GM18499 (cell line): ENCODE measurements around the gene ADAMTS7.
"Not testable (repeated sequence)": the region's sequence is repeated elsewhere in the genome, so short reads cannot be mapped to it uniquely, and the experiment has no call there.

ENCODE experiments used
- ATAC-seq: cut with Tn5 transposase; IDR thresholded peaks from one replicate; pipeline ENCODE4 v1.9.1; 2021; ENCODE audit warnings: moderate number of reproducible peaks; ENCODE audit not compliant: insufficient read depth, unreplicated experiment

ADAMTS7 gene

DNA sequence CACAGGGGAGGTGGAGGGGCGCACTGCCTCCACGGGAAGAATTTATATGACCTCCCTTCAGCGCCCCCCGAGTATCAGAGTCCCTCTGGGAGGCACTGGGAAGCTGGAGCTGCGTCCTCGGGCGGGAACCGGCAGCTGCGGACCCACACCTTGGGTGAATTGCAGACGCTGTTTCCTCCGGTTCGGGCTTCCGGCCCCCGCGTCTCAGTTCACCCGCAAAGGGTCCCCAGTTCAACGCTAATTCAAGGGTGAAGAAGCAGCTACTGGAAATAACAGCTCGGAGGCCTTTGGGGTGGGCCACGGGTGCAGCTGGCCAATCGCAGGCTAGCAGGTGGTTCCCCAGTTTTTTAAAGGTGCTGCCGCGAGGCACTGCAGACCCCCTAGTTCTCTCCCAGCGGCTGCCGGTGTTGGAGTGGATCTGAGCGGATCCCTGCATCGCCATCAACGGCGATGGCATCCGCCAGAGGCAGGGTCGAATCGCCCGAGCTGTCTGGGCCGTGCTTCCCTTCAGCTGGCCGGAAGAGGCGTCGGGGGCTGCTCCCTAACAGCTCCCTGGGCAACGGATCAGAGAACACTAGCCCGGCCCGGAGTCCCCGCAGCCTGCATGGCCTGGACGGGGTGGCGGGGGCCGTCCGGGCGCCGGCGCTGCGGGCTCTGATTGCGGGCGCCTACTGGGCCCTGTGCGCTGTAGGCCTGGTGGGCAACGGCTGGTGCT, 19.4 kb upstream of the ADAMTS7 start:
- no peak for ATAC-seq

DNA sequence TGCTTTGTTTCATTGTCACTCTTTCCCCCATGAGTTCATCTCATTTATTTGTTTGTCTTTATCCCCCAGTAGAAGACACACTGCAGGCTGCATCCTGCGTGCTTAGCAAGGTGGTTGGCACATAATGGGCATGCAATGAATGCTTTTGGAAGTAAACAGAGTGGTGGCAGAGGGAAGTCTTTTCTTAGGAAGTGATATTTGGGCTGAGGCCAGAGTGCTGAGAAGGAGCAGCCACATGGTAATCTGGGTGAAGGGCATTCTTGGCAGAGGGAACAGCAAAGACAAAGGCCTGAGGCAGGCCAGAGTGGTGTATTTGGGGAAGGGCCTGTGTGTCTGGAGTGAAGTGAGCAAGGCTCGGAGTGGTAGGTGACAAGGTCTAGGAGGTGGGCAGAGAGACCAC, 17.7 kb upstream of the ADAMTS7 start:
- ATAC-seq, result no peak

DNA sequence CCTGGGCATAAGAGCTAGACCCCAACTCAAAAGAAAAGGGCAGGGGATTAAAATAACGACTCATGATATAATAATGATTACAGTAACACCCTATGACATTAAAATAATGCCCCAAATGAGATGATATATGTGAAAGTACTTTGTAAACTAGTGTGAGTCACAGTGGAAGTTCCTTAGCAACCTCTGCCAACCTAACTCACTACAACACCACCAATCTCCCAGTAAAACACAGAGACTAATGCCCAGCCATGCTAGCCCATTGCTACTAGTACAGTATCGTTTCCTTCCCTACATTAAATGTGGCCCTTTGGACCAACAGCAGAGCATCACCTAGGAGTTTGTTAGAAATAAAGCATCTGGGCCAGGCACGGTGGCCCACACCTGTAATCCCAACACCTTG, 11.2 kb upstream of the ADAMTS7 start:
- no peak for ATAC-seq

DNA sequence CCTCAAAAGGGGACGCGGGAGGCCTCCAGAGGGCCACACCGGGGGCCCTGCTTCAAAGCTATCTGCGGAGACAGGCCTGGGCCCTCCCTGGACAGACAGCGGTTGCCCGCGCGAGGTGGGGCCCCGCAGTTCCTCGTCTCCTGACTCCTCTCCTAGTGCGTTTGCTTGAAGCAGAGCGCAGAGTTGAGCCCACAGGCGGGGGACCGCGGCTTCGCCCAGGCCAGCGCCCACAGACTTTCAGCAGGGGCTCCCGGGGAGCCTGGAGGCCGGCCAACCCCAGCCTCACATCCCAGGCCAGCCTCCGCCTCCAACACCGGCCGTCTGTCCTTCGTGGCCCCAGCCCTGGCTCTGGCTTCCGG, 540 bp upstream of the ADAMTS7 start:
- no peak for ATAC-seq

DNA sequence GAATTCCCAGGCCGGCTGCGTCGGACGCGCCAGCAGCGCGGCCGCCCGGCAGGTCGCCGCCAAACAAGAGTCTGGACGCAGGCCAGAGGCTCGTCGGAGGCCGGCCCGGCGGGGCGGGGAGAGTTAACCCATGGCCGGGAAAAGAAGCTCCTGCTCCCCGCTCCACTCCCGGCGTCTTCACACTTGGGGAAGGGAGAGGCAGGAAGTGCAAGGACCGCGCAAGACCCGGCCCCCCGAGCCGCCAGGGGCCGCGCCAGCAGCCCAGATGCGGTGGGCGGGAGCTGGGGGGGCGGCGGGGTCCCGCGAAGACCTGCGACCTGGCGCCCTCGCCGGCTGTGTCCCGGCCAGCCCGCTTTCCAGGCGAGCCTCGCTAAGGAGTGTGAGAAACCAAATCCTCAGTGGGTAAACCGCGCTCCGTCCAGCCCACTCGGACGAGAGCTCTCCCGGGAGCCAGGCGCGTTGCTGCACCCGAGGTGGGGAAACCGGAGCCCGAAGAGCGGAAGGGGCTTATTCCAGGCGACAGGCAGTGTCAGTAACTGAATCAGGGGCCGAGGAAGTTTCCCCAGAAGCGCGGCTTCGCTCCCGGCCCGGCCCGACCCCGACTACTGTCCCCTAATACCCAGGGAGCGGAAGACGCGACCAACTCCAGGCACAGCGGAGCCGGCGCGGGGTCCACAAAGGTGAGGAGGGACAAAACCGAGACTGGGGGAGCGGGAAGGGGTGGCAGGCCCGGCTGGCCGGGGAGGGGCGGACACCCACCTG, 721 bp downstream of the ADAMTS7 start:
- no peak for ATAC-seq

DNA sequence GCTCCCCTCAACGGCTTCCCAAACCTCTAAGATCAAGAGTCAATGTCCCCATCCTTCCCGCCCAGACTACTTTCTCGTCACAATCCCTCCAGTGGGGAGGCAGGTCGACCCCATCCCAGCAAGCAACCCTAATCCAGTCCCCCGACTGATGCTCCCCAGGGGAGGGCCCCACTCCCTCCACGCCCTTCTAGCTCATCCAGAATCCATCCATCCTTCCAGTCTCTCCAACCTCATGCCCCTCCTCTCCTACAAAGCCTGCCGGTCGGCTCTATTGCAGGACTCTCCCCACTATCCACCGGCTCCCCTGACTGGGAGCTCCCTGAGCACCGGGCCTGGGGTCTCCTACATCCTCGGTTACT, 1.3 kb downstream of the ADAMTS7 start:
- no peak for ATAC-seq

DNA sequence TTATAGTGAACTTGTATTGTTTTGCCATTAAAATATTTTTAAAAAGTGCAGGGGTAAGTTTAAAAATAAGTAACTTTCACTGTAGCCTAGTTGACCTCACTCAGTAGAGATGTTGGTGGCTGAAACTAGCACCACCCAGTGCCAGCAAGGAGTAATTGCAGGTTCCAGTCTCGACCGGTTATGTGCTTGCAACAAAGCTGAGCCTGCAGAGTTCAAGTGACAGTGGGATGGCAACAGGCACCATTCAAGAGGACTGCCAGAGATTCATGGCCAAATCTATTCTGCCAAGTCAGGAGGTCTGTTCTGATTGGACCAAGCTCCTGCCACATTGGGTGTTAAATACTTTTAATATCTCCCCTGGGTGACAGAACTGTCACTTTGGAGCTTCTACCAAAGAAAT, 2.7 kb downstream of the ADAMTS7 start:
- ATAC-seq, result no peak

DNA sequence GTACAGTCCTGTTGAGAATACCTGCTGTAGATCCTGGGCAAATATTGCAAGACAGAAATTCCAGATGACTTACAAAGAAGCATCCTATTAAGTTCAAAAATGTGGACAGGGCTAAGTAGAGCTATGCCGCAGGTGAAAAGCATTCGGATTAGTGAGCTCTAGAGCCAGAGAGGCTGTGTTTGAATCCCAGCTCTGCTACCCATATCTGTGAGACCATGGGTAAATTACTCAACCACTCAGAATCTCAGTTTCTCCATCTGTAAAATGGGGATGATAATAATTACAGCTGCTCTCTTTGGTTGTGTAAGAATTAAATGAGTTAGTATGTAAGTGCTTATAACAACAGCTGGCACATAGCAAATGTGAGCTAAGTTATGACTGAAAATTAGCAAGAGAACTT, 3.9 kb downstream of the ADAMTS7 start:
- no peak for ATAC-seq

DNA sequence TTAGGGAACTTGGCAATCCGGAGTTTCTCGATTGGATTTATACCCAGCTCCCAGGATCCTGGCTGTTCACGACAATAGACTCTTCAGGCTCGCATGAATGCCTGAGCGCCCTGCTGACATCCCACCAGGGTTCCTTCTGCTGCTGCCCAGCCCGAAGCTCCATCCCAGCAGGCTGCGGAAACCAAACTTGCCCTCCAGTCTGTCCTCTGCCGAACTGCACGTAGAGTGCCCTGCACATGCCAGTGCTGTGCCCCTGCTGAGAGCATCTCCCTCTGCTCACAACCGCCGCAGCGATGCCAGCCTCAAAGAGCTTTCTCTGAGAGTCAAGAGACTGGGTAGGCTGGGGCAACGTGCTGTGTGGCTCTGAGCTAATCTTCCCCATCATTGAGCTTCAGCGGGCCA, 6.9 kb downstream of the ADAMTS7 start:
- no peak for ATAC-seq

DNA sequence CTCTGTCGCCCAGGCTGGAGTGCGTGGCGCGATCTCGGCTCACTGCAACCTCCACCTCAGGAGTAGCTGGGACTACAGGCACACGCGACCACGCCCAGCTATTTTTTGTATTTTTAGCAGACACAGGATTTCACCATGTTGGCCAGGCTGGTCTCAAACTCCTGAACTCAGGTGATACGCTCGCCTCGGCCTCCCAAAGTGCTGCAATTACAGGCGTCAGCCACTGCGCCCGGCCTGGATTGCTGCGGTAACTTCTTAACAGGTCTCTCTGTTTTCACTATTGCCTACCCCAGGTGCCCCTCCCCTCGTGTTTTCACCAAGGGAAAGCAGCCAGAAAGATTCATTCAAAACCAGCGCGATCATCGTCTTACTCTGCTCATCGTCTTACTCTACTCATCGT, 10.5 kb downstream of the ADAMTS7 start:
- ATAC-seq, result no peak

DNA sequence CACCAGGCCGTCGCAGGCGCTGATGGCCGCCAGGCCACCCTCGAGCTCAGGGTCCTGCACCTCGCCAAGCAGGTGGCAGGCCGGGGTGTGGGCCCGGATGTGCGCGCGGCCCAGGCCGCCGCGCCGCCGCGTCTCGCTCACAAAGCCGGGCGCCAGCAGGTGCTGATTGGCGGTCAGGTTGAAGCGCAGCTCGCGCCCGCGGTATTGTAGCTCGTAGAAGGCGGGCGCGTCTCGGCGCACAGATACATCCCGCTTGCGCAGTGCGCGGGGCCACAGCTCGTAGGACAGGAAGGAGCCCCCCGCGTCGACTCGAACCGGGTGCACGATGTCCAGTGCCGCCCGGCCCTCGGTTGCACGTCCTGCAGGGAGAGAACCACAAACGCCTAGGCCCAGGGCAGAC, 11.1 kb downstream of the ADAMTS7 start:
- no peak for ATAC-seq

DNA sequence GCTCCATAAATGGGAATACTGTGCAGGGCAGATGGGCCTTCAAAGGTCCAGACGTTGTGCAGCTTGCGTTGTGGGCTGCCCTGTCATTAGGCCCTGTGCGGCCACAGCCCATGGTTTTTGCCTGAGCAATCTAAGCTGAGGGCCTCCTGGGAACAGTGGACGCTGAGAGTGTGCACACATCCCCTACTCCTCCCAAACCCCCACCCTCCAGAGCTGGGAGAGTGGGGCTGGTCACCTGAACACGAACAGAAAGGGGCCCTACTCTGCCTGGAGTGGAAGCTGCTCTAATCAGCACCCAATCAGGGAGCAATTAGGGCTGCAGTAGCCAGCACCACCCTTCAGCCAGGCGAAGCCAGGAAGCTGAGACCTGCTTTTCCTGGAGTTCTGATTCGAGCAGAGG, 12.2 kb downstream of the ADAMTS7 start:
- ATAC-seq, result not testable (repeated sequence)

DNA sequence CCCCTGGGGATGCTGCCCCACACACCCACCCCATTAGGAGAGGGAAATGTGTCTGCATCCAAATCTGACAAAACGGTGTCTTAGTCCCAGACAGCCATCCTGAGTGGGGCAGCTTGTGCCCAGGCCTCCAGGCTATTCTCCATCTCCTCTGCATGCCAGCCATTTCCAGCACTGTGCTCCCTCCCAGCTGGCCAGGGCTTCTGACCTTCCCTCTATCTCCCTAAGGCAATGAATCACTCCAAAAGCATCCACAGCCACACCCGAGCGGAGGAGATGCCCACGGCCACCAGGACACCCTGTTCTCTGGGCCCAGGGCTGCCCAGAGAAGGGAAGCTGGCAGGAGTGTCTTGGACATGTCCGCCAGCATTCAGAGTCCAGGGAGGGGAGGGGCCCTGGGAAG, 12.9 kb downstream of the ADAMTS7 start:
- not testable (repeated sequence) for ATAC-seq

DNA sequence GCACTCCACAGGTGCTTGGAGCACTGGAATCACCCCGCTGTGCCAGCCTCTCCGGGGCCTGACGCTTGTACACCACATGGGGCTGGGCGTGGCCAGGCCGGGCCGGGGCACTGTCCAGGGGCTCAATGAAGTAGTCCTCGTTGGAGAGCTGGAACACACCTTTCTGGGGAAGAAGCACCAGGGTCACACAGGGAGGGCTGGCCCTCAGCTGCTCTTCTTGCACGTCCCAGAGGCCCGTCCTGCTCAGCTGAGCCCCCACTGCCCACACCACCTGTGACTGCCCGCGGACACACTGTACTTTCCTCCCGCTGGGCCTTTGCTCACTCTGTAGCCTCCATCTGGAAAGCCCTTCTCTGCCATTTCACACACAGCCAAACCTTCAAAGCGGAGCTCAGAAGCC, 13.3 kb downstream of the ADAMTS7 start:
- ATAC-seq, result no peak

DNA sequence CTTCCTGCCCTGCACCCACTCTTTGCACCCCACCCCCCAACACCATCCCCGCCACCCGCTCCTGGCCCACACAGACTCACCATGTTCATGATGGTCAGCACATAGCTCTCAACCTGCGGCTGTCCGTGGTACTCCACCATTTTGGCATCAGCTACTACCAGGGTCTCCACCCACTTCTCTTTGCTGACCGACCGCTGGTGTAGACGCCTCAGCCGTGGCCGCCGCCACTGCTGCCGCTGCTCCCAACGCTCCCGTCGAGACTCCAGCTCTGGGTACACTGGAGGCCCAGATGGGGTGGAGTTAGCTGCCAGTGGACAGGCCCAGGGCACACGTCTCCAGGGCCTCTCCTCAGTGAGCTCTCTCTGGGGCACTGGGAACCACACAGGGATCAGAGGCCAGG, 14.8 kb downstream of the ADAMTS7 start:
- ATAC-seq, result no peak

DNA sequence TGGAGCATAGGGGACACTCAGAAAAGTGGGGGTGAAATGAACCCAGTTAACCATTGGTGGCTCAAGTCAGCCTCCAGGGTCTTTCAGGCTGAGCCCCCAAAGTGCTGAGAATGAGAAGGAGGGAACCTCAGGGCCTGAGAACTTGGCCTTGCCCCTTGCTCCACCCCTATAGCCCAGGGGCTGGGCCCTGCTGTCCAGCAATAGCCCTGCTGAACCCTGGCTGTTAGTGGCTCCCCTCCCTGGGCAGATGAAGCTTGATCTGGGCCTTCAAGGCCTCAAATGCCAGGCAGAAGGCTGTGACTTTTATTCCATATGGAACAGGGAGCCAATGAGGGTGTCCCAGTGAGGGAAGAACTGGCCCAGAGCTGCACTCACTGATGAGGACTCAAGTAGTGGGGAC, 16.2 kb downstream of the ADAMTS7 start:
- no peak for ATAC-seq

DNA sequence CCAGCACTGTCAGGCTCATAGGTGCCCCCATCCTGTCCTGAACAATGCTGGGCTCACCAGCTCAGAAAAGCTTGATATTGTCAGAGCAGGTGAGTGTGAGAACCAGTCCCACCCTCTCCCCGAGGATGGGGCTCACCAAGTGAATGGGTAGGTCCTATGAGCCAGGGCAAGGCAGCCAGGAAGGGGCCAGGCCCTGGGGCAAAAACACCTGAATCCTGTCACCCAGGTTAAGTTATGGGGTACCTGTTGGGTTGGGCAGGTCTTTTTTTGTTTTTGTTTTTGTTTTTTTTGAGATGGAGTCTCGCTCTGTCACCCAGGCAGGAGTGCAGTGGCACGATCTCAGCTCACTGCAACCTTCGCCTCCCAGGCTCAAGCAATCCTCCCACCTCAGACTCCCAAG, 16.8 kb downstream of the ADAMTS7 start:
- ATAC-seq, result not testable (repeated sequence)

DNA sequence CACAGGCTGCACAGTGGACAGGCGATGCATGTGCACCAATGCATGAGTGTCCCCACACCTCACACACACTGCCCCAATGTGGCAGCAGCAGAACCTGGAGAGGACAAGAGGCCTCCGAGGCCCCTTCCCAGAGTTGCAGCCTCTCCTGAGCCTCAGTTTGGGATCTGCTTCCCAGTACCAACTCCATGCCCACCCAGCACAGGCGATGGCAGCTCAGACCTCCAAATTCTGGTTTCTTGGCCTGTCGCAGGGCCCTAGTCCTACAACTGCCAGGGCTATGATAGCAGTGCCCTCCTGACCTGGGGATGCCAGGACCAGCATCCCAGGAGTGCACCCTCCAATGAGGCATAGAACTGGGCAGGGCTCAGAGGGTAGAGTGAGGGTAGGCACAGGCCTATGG, 19.9 kb downstream of the ADAMTS7 start:
- no peak for ATAC-seq

DNA sequence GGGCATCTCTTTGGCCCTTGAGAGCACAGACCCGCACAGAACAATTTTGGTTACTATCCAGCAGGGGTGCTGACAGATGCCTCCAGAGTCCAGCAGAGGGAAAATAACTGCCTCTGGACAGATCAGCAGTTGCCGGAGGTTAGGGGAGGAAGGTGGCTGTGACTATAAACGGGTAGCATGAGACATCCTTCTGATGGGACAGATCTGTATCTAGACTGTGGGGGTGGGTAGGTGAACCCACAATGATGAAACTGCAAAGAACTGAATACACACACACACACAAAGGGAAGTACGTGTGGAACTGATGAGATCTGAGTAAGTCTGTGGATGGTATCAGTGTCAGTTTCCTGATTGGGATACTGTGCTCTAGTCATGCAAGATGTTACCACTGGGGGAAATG, 21.2 kb downstream of the ADAMTS7 start:
- ATAC-seq, result no peak

DNA sequence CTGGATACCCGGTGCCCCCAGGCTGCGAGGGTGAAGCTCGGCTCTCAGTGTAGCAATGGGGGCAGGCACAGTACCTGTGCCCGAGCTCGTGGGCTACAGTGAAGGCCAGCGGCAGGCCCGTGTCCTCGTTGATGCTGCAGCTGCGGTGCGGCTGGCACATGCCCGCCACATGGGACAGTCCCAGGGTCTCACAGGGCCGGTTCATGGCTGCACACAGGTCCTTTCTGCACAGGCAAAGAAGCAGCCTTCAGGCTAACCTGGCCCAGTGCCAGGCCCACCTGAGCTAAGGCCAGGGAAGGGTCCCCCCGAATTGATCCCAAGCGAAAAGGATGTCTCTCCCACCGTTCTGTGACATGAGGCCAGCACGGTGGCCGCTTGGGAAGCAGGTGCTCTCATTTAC, 21.6 kb downstream of the ADAMTS7 start:
- no peak for ATAC-seq

DNA sequence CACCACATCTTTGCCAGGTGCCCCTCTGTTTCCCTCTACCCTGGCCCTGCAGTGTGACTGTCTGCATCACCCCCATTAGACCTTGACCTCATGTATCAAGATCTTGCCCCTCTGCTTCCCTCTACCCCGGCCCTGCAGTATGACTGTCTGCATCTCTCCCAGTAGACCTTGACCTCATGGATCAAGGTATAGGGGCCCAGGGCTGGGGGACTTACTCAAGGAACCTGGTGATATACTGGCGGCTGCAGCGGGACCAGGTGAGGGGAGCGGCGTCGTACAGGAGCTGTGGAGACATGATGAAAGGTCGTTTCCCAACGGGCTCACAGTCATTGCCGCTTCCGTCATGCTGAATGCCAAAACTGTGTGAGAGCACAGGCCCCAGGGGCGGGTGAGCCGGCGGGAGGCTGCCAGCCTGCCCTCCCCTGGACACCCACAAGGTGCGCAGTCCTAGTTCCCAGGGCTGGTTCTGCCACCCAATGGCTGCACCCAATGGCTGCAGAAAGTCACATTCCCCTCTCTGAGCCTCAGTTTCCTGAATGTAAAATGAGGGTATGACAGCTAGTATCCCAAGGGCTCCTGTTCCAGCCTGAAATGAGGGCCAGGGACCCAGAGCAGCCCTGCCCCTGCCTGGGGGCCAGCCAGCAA, 23.1 kb downstream of the ADAMTS7 start:
- no peak for ATAC-seq

DNA sequence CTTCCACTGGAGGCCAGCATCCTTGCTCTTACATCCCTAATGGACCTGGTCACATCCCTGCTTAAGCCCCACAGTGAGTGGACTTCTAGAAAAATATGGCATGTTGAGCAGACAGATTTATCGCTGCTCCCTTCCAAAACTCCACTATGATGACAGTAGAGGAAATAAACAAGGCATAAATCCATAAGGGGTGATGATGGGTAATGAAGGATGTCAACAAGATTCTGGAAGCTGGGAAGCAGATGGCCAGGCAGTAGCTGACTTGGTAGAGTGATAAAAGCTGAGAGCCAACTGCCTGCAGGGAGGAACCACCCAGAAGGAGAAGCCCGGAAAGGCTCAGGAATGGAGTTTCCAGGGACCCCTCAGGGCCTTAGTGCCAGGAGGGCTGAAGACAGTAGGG, 28.9 kb downstream of the ADAMTS7 start:
- ATAC-seq, result not testable (repeated sequence)
